ENCODE measurements around the gene BEND3. TPM values are rescaled to one million over a fixed set of nuclear protein-coding genes. Genes with fewer than 3 reads are reported as not detected.
"Not testable (repeated sequence)": the region's sequence is repeated elsewhere in the genome, so short reads cannot be mapped to it uniquely, and the experiment has no call there.

The BEND3 gene
- 2.2 and 5.9 TPM in 2 replicates for total RNA-seq (2014; rRNA removed; shearing (Covaris generic); ENCODE audit: low replicate concordance)

DNA sequence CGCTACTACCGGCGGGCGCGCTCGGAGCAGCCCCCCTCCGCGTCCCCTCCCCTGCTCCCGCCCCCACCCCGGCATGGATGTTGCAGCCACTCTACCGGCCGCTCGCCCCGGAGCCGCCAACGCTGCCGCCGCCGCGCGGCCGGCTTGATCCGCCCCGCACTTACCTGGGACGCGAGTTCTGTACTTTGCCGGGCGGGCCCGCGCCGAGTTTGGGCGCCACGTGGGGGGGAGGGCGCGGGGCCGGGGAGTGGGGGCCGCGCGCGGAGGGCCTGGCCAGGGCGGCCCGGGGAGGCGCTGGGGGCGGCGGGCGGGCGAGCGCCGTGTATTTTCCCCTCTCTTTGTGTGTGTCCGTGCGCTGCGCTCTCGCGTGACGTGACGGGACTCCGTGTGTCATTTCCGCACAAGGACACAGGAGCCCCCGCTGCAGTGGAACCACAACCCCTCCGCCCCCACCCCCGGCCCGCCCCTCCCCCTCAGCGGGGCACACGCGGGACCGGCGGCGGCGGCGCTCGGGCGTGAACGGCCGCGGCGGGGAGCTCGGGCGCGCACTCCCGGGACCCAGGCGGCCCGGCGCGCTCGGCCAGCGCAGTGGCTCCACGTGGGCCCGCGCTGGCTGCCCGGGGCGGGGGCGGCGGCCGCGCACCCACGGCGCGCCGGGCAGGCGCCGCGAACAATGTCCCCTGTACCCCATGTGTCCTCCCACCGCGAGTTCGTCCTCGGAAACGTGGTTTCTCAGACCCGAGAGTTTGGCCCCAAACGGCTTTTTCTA is at the start of gene BEND3:
Gene BEND3, minus strand, starts transcription at position 590 of the 769 bp plus-strand sequence. CDS start 16,230 bp downstream, outside the sequence.
- peak; percentile 34 for DNase-seq
- H3K36me3 ChIP-seq = no peaks in the 10 kb centered on the region; the same call in 1 of the 2 replicates
- H3K4me3 ChIP-seq = peak within 1 kb of the TSS; percentile 61
- H3K9me3 ChIP-seq = no peaks in the 10 kb centered on the region
- H3K27me3 ChIP-seq = peaks cover 4% of the 10 kb centered on the region; the same call in 1 of the 2 replicates

DNA sequence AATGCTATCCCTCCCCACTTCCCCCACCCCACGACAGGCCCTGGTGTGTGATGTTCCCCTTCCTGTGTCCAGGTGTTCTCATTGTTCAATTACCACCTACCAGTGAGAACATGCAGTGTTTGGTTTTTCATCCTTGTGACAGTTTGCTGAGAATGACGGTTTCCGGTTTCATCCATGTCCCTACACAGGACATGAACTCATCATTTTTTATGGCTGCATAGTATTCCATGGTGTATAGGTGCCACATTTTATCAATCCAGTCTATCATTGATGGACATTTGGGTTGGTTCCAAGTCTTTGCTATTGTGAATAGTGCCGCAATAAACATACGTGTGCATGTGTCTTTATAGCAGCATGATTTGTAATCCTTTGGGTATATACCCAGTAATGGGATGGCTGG is 49.0 kb upstream of the BEND3 start:
- H3K4me3 ChIP-seq, H3K9me3 ChIP-seq, H3K27me3 ChIP-seq, H3K36me3 ChIP-seq, DNase-seq: not testable (repeated sequence)

DNA sequence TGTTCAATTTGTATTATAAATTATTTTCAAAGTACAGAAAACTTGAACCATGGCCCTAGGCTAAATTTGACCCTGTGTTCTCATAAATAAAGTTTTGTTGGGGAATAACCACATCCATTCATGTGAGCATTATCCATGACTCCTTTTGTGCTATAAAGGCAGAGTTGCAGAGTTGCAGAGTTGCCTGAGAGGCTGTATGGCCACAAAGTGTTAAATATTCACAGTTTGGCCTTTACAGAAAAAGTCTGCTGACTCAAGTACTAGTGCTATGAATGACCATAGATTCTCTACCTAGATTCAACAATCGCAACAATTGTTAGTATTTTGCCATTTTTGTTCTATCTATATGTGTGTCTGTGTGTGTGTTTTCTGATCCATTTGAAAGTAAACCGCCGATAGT is 46.2 kb upstream of the BEND3 start:
- H3K36me3 ChIP-seq = no peaks in the 10 kb centered on the region
- no peaks in the 10 kb centered on the region for H3K9me3 ChIP-seq
- H3K4me3 ChIP-seq = no peak overlapping the region
- DNase-seq = no peak
- H3K27me3 ChIP-seq = no peaks in the 10 kb centered on the region

DNA sequence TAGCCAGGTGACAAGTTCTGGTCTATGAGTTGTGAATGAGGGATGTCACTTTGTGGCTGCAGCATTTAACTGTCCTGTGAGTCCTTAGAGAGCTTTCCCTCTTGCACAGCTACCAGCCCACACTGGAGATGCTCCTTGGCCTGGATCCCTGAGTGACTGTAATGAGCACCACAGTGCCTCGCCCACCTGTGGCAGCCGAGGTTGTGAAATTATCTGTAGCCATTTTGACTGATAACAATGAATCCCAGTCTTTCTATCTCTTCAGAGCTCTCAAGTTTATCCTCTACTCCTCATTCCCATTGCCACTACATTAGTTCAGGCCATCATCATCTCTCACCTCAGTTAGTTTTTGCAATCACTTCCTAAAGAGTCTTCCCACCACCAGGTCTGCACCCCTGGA is 41.3 kb upstream of the BEND3 start:
- H3K9me3 ChIP-seq = no peaks in the 10 kb centered on the region
- DNase-seq = no peak
- no peaks in the 10 kb centered on the region for H3K27me3 ChIP-seq
- no peaks in the 10 kb centered on the region for H3K36me3 ChIP-seq
- no peak overlapping the region for H3K4me3 ChIP-seq

DNA sequence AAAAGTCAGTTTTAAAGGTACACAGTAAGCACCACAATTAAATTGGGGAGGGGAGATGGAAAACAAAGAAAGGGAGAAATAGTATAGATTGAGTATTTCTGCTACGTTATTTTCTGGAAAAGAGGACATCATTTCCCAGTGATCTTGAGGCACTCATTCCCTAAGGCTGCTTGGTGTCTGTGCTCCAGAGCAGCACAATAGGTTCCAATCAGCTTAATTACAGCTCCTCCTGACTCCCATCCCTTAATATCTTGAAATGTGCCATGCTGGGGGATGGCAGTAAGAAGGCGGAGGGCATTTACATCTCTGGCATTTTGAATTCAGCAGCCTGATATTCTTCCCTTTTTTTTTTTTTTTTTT is 39.5 kb upstream of the BEND3 start:
- DNase-seq = no peak
- no peaks in the 10 kb centered on the region for H3K9me3 ChIP-seq
- H3K36me3 ChIP-seq = no peaks in the 10 kb centered on the region
- H3K27me3 ChIP-seq = no peaks in the 10 kb centered on the region
- H3K4me3 ChIP-seq = no peak overlapping the region

DNA sequence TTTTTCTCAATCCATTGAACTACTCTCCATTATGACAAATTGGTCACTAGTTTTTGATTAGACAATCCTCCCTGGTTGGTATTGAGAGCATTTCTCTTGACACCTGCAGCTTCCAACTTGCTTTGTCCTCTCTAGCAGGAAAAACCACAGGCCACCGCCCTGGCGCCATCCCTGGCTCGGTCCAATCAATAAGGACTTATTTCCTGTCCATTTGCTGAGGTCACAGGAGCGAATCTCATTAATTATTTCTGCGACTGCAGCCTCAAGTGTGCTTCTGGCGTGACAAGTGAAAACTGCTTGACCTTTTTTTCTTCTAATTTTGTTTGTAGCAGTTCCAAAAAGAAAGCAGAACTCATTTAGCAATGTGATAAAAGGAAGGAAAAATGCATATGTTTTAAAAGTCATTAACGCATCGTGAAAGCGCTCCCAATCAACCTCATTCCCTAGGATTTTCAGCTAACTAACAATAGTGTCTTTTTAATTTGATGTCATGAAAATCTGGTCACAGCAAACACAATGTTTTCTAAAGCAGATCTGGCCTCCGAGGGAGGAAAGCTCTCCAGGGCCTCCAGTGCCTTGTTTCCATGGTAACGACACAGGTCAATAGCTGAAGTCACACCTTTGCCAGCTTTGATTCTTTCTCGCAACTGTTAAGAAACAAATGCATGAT is 39.0 kb upstream of the BEND3 start:
- Histone ChIP-seq H3K27me3 (no peaks in the 10 kb centered on the region), H3K36me3 (no peaks in the 10 kb centered on the region)
- no peak for DNase-seq

DNA sequence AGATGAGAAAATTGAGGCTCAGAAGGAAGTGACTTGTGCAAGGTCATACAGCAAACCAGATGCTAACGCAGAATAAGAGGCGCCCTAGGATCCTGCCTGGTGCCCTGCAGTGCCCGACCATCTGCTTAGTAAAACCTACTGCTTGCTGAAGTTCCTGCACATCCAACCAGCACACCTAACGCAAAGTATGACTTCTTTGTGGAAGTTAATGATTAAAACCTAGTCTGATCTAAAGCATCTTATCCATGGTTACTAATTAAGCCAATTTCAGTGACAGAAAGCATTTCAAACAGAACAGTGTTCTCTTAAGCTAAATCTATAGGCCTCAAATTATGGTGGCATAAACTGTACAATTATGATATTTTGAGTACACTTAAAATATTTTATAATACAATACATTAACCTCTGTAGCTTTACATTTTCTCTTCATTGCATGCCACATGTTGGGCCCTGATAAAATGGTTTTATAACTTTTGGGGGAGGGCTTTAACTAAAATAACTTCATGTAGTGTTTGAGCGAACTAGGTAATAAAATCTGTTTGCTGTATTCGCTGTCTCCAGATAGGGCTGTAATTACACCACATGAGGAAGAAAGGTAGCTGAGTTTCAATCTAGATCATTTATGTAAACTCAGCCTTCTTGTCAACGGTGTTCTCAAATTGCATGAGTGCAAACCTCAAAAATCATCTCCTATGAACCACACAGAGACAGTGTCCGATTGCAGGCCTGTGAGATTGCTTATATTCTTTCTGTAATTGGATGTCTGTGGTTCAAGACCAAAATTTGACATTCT is 37.5 kb upstream of the BEND3 start:
- no peak overlapping the region for H3K4me3 ChIP-seq
- H3K9me3 ChIP-seq = no peaks in the 10 kb centered on the region
- no peaks in the 10 kb centered on the region for H3K27me3 ChIP-seq
- H3K36me3 ChIP-seq = no peaks in the 10 kb centered on the region
- DNase-seq = no peak

More for the DNA sequence above, 39.0 kb upstream of the BEND3 start:
- H3K4me3 ChIP-seq = no peak overlapping the region
- no peaks in the 10 kb centered on the region for H3K9me3 ChIP-seq

DNA sequence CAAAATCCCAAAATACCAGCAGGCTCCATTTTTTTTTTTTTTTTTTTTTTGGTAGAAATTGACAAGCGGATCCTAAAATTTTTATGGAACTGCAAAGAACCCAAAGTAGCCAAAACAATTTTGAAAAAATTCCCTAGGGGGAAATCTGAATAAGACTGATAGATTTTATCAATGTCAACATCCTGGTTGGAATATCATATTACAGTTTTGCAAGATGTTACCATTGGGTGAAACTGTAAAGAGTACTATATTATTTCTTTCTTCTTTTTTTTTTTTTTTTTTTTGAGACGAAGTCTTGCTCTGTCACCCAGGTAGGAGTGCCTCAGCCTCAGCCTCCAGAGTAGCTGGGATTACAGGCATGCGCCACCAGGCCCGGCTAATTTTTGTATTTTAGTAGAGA is 29.4 kb upstream of the BEND3 start:
- Histone ChIP-seq H3K9me3 (no peaks in the 10 kb centered on the region), H3K4me3 (no peak overlapping the region), H3K36me3 (no peaks in the 10 kb centered on the region), H3K27me3 (no peaks in the 10 kb centered on the region)
- DNase-seq = no peak

DNA sequence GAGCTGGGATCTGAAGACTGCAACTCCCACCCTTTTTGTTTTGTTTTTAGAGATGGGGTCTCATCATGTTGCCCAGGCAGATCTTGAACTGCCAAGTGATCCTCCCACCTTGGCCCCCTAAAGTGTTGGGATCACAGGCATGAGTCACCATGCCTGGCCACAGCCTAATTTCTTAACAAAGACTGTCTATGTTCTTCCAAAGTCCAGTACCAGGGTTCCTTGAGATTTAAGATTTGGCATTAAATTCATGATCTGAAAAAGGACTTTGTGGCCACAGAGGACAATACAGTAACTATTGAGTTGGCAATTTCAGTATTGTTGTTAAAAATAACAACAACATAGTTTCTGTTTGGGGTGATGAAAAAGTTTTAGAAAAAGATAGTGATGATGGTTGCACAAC is 28.7 kb upstream of the BEND3 start:
- DNase-seq = no peak

DNA sequence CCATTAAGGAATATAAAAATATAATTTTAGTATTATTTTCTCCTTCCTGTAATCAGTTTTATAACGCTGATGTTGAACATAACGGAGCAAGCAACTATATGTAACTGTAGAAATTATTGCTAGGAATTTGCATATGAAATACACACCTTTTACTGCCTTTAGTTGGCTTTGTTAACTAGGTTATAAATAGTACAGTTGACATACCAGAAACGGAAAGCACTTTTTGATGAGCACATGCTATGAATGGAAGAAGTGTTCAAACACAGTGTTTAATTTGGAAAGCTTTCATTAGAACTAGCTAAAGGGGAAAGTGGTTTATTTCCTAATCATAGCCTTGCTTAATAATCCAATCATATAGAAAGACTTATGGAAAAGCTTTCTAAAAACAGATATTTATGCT is 25.3 kb upstream of the BEND3 start:
- Histone ChIP-seq H3K4me3 (no peak overlapping the region), H3K36me3 (no peaks in the 10 kb centered on the region), H3K27me3 (no peaks in the 10 kb centered on the region), H3K9me3 (no peaks in the 10 kb centered on the region)
- no peak for DNase-seq

More for the DNA sequence above, 28.7 kb upstream of the BEND3 start:
- Histone ChIP-seq H3K9me3 (no peaks in the 10 kb centered on the region), H3K4me3 (no peak overlapping the region), H3K36me3 (no peaks in the 10 kb centered on the region), H3K27me3 (no peaks in the 10 kb centered on the region)

DNA sequence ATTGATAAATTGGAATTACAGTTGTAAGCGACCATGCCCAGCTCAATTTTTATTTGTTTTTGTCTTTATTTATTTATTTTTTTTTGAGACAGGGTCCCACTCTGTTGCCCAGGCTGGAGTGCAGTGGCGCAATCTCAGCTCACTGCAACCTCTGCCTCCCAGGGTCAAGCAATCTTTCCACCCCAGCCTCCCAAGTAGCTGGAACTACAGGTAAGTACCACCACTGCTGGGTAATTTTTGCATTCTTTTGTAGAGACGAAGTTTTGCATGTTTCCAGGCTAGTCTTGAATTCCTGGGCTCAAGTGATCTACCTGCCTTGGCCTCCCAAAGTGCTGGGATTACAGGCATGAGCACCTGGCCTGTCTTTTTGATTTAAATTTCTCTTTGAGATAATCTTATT is 21.0 kb upstream of the BEND3 start:
- not testable (repeated sequence) for H3K27me3 ChIP-seq, H3K4me3 ChIP-seq, H3K36me3 ChIP-seq, DNase-seq, H3K9me3 ChIP-seq

DNA sequence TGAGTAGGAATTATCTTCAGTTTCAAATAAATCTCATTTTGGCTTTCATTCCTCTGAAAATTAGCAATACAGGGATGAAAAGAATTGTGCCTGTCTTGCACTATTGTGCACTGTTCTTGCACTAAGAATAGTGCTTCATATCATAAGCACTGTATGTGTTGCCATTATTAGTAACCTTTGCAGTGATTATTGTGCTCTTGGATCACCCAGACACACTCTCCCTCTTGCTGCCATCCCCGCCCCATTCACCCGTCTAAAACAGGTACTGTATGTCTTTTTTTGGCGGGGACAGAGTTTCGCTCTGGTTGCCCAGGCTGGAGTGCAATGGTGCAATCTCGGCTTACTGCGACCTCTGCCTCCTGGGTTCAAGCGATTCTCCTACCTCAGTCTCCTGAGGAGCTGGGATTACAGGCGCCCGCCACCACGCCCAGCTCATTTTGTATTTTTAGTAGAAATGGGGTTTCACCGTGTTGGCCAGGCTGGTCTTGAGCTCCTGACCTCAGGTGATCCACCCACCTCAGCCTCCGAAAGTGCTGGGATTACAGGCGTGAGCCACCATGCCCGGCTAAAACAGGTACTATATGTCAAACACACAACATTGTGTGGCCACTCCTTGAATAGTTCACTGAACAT is 19.8 kb upstream of the BEND3 start:
- H3K36me3 ChIP-seq, H3K4me3 ChIP-seq, DNase-seq, H3K9me3 ChIP-seq, H3K27me3 ChIP-seq: not testable (repeated sequence)

DNA sequence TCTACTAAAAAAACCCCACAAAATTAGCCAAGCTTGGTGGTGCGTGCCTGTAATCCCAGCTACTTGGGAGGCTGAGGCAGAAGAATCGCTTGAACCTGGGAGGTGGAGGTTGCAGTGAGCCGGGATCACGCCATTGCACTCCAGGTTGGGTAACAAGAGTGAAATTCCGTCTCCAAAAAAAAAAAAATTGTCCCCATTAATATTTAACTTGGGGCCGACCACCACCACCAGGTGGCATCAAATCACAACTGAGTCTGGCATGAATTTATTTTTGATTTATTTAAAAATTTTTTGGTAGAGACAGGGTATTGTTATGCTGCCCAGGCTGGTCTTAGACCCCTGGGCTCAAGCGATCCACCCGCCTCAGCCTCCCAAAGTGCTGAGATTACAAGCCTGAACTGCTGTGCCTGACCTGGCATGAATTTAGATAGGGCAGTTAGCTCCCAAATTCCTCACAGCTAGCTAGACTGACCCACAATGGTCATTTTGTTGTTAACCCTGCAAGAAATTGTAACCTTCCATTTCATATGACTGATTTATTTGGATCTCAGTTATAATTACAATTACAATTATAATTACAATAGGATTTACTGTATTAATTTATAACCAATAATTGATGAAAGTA is 17.1 kb upstream of the BEND3 start:
- H3K4me3 ChIP-seq = no peak overlapping the region
- no peaks in the 10 kb centered on the region for H3K27me3 ChIP-seq
- H3K9me3 ChIP-seq = no peaks in the 10 kb centered on the region
- no peaks in the 10 kb centered on the region for H3K36me3 ChIP-seq
- no peak for DNase-seq

DNA sequence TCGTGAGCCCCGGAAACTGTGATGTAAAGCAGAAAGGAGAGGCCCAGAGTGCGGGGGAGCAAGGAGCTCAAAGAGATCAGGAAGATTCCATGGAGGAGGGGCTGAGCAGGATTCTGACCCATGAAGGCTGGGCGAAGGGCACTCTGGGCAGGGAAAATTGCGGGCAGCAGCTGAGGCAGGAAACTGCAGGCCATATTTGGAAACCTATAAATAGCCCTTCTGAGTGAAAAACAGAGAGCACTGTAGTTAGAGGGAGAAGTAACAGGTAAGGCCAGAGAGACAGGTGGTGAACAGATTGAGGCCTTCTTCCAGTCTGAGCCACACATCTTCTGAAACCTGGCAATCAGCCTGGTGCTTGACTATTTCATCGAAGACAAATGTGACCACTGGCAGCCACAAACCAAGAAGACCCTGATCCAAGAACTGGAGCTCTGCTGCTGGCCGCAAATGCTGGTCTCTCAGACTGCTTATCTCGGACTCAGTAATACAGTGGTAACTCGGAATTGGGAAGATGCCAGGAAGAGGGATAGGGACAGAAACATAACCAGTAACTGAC is 14.1 kb upstream of the BEND3 start:
- Histone ChIP-seq H3K27me3 (no peaks in the 10 kb centered on the region), H3K36me3 (no peaks in the 10 kb centered on the region), H3K4me3 (no peak overlapping the region), H3K9me3 (no peaks in the 10 kb centered on the region)
- DNase-seq = no peak

DNA sequence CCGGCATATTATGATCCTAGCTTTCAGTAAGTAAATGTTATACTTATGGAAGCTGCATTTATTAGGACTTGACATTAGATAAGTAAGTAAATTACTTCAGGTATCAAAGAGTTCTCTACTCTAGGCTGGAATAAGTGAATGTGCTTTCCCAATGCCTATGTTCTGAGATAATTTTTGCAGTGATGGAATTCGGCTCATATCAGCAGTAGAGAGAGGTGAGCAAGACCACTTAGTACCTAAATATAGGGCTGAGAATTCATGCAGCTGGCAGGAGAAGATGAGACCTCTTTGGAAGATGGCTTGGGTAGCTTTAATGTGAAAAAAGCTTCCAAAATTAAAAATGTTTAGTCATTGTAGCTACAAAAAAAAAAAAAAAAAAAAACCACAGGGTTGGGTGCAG is 13.3 kb upstream of the BEND3 start:
- H3K9me3 ChIP-seq = no peaks in the 10 kb centered on the region
- no peak overlapping the region for H3K4me3 ChIP-seq
- no peaks in the 10 kb centered on the region for H3K36me3 ChIP-seq
- no peak for DNase-seq
- no peaks in the 10 kb centered on the region for H3K27me3 ChIP-seq

DNA sequence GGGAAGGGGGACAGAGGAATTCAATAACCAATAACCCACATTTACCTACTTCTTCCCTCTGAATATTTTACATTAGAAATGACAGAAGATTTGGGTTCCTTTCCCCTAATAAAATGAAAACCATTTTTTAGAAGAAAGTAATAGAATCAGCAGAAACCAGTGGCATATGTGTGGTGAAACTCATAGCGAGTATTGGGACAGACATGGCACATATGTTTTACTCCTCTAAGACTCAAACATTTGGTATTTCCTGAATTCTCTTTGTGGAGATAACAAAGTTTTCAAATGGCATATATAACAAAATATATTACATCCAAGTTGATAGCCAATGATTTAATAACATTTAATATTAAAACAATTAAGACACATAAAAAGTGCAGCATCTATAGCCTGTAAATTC is 12.9 kb upstream of the BEND3 start:
- no peak for DNase-seq
- Histone ChIP-seq H3K27me3 (no peaks in the 10 kb centered on the region), H3K9me3 (no peaks in the 10 kb centered on the region), H3K4me3 (no peak overlapping the region), H3K36me3 (no peaks in the 10 kb centered on the region)

All from MG63 (cell line).